ENCODE results near the gene STUB1.

GRCh38 chr16:641326-642188 lies 38.7 kb upstream of the STUB1 start, which contains the start of gene MCRIP2:
- TF ChIP-seq, protein P1, sequence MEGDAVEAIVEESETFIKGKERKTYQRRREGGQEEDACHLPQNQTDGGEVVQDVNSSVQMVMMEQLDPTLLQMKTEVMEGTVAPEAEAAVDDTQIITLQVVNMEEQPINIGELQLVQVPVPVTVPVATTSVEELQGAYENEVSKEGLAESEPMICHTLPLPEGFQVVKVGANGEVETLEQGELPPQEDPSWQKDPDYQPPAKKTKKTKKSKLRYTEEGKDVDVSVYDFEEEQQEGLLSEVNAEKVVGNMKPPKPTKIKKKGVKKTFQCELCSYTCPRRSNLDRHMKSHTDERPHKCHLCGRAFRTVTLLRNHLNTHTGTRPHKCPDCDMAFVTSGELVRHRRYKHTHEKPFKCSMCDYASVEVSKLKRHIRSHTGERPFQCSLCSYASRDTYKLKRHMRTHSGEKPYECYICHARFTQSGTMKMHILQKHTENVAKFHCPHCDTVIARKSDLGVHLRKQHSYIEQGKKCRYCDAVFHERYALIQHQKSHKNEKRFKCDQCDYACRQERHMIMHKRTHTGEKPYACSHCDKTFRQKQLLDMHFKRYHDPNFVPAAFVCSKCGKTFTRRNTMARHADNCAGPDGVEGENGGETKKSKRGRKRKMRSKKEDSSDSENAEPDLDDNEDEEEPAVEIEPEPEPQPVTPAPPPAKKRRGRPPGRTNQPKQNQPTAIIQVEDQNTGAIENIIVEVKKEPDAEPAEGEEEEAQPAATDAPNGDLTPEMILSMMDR (IDR thresholded peaks at IDR 0.05; ENCODE audit: borderline replicate concordance, extremely low read depth, low read length, poor library complexity, severe bottlenecking), result no peak
- TF ChIP-seq EZH2 (IDR thresholded peaks at IDR 0.05; ENCODE audit: borderline replicate concordance, low read depth, low read length, severe bottlenecking), result no peak

Data from DND-41 (cell line).